ENCODE results near the gene CDH13.

The CDH13 gene

DNA sequence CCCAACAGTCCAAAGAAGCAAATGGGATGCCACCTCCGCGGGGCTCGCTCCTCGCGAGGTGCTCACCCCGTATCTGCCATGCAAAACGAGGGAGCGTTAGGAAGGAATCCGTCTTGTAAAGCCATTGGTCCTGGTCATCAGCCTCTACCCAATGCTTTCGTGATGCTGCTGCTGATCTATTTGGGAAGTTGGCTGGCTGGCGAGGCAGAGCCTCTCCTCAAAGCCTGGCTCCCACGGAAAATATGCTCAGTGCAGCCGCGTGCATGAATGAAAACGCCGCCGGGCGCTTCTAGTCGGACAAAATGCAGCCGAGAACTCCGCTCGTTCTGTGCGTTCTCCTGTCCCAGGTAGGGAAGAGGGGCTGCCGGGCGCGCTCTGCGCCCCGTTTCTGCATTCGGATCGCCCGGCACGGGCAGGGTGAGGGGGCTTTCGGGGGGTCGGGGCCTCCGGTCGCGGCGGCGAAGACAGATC lies at the start of gene CDH13:
CDH13 (plus strand) TSS at position 179 of the 471 bp plus-strand sequence.
- DNase-seq (ENCODE audit: low read depth in 2 of 2), result no peak

DNA sequence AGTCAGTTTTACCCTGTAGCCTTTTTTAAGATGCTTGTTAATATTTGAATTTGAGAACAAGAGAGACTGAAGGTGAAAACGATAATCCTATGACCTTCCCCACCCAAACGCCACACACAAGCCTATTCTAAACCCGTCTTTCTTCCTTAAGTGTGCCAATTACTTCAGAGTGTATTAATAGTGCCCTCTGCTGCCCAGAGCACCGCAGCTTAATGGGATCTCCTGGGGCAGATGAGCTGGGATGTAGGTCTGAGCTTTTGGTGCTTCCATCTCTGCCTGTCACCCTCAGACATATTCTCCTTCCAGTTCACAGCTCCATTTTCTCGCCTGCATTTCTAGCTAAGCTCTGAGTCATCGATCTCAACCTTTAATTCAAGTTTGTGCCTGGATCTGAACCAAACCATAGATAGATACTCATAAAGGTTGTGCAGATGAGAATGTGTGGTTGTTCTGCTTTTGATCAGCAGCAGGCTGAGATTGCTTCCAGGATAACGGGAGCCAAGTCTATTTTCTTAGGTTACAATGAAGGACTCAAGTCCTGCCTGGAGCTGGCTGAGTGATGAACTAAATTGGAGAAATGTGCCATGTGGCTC lies 46.4 kb upstream of the CDH13 start:
- no peak for DNase-seq (ENCODE audit: low read depth in 2 of 2)

DNA sequence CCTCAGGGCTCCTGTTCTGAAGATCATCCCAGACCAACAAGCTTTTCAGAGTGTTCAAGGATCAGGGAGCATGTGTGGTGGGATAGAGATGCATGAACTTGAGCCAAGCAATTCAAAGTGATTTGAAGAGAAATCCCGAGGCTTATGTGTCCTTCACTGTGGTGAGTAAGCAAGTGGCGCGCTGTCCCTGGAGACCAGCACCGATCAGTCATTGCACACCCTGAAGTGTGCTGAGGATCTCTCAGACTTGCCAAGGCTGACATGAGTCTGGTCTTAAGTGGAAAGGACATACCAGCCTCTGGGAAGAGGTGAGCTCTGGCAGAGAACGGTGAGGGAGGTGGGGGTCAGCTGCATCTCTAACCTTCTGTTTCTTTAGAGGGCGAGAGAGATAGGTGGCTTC lies 43.8 kb upstream of the CDH13 start:
- DNase-seq (ENCODE audit: low read depth in 2 of 2), result no peak

DNA sequence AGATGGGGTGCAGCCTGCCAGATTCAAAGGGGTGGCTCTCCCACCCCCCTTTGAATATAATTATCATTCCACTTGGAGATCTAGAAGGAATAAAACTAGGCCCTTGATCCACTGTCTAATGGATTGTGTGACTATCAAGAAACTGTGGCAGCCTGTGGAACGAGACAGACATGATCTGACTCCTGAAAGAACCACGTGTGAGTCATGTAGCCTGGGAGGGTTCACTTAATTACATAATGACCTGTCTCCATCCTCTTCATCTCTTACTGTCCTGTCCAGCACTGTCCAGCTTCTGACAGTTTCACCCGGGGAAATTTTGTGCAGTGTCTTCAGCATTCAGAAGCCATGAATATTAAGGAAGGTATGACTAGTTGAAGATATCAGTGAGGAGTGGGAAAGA lies 43.3 kb upstream of the CDH13 start:
- DNase-seq (ENCODE audit: low read depth in 2 of 2), result no peak

DNA sequence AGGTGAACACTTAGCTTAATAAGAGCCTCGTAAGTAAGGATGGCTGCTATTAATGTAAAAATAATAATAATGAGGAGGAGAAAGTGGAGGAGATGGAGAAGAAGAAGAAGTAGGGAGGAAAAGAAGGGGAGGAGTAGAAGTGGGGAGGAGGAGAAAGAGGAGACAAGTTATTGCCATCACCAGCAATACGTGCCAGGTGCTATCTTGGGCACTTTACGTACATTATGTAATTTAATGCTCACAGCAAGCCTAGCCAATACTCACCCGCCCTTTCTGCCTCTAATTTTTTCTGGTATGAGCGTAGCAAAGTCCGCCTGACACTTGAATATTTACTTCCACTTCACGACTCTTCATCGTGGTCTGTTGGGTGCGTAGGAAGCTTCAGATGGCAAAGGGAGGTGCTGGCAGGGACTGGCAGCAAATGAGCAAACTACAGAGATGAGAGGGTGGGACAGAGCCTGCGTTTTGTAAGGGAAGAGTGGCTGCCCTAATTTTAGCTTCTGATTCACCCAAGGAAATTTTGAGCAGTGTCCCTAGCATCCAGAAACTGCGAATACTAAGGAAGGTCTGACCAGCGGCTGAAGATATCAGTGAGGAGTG lies 42.1 kb upstream of the CDH13 start:
- no peak for DNase-seq (ENCODE audit: low read depth in 2 of 2)

DNA sequence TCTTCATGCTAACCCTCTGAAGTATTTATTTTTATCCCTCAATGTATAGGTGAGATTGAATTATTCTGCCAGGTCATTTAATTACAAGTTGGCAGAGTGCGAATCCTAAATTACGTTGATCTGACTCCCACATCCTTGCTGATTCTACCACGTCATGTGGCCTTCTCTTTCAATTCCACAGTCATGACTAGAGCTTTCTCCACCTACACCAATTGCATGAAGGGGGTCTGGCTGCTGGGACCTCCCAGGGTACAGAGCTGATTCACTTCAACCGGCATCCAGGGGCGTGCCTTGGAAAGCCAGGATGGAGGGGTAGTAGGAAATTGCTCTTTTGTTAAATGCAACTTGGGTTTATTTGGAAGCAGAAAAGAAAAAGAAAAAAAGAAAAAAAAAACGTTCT lies 41.1 kb upstream of the CDH13 start:
- no peak for DNase-seq (ENCODE audit: low read depth in 2 of 2)

DNA sequence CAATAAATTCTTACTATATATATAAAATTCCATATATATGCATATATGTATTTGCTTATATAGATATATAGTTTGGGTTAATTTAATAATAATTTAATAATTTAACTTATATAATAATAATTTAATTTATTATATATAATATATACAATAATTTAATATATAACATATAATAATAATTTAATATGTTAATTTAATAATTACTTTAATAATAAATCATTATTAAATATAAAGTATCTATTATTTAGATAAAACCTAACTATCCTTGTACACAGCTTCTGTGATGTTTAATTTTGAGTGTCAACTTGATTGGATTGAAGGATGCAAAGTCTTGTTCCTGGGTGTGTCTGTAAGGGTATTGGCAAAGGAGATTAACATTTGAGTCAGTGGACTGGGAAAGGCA lies 40.6 kb upstream of the CDH13 start:
- DNase-seq (ENCODE audit: low read depth in 2 of 2), result no peak

DNA sequence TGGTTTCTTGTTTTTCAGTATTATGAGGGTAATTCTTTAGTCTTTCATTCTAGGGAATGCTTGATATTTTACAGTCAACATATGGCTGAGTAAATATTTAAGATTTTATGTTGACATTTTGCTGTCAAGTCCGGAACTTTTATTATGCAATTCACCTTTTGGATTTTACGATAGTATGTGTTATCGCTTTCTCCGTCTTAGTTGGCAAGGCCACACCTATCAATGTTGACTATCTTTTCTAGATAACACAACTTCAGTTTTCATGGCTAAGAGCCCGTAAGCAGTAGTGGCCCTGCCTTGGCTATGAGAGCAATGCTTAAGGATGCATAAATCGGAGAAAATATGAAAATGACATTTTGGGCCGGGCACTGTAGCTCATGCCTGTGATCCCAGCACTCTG lies 39.5 kb upstream of the CDH13 start:
- DNase-seq (ENCODE audit: low read depth in 2 of 2), result no peak

DNA sequence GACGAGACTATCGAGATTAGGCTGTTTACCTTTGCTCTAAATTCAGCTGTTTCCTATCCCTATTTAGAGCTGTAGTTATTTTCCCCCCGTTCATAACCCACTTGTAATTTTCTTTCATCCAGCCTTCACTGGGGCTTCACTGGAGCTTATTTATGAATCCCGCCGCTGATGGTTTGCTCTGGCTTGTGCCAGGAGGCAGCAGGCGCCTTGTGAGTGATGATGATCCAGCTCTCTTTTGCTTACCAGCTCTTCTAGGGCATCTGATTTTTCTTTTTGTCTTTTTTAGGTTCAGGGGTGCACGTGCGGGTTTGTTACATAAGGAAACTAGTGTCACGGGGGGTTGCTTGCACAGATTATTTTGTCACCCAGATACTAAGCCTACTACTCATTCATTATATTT lies 37.4 kb upstream of the CDH13 start:
- no peak for DNase-seq (ENCODE audit: low read depth in 2 of 2)

DNA sequence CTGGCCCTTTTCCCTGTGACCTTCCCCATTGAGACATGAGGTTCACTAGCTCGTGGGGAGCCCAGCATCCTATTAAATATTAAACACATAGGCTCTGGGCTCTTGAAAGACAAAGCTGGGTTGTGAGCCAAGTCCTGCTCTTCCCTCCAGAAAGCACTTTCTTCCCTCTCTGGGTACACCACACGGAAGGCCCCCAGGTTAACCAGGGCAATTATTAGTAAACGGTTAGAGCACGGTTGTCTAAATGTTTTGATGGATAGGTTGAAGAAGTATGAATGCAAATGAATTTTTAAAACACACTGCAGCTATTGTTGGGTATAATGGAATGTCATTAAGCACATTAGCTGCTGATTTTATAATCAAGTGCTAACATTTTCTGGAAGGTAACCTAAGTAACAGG lies 32.7 kb upstream of the CDH13 start:
- DNase-seq (ENCODE audit: low read depth in 2 of 2), result no peak

DNA sequence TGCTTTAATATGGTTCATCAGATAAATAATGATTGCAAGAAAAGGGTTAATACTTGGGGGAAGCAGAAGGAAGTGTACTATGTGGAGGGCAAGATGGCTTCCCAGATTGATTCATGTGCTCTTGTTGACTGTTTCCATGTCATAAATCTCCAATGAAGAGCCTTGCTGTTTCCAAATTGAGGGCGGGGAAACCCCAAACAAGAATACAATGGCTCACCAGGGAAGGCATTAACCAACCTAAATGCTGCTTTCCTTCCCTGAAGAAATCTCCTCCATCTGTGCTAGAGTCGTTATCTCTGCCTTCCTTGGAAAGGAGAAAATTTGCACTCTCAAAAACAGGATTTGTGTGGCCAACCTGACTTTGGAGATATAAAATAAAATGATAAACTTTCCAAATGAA lies 28.0 kb upstream of the CDH13 start:
- no peak for DNase-seq (ENCODE audit: low read depth in 2 of 2)

DNA sequence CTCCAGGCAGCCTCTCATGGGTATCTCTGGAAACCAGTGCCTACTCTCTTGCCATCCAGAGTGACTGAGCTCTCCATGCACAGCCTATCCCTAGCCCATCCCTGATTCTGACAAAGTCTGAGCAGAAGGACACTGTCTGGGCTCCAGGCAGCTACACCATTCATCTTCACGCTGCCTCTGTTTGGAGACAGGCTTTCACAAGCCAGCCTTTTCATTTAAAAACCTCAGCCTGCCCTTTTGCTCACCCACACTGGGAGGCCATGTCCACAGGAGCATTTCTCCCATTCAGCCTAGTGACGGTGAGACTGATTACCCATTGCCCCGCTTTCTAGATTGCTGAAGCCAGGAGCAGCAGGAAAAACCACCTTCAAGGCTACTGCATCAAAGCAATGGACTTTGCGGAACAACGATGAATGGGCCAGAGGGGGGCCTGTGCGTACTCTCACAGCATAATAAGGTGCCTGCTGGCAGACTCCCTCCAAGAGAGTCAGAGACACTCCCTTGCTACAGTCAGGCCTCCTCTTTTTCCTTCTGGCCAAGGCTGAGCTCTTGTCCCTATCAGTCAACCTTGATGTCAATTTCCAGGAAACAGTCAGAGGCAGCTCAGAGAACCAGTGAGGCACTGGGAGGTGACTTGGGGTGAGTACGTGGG lies 24.7 kb upstream of the CDH13 start:
- DNase-seq (ENCODE audit: low read depth in 2 of 2), result no peak

DNA sequence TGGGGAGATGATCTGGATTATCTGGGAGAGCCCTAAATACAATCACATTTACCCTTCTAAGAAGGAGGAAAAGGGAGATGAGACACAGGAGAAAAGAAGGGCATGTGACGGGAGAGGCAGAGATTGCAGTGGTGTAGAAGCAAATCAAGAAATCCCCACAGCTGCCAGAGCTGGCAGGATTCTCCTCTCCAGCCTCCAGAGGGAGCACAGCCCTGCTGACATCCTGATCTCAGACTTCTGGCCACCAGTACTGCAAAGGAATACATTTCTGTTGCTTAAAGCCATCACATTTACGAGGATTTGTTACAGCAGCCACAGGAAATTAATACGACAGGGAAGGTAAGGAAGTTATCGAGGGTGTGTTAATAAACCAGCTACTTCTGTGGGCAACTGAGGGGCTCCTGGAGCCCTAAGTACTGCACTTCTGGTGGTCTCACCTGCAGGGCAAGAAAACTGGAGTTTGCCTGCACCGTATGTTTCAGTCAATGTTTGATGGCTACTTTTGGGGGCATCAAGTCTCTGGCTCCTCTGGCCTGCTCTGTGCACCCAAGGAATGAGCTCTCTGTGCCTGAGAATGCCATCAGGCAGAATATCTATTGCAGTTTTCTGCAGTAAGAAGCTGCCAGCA lies 22.9 kb upstream of the CDH13 start:
- DNase-seq (ENCODE audit: low read depth in 2 of 2), result no peak

DNA sequence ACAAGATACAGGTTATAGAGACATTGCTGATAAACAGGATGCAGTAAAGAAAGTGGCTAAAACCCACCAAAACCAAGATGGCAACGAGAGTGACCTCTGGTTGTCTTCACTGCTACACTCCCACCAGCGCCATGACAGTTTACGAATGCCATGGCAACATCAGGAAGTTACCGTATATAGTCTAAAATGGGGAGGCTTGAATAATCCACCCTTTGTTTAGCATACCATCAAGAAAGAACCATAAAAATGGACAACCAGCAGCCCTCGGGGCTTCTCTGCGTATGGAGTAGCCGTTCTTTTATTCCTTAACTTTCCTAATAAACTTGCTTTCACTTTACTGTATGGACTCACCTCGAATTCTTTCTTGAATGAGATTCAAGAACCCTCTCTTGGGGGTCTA lies 21.7 kb upstream of the CDH13 start:
- no peak for DNase-seq (ENCODE audit: low read depth in 2 of 2)

DNA sequence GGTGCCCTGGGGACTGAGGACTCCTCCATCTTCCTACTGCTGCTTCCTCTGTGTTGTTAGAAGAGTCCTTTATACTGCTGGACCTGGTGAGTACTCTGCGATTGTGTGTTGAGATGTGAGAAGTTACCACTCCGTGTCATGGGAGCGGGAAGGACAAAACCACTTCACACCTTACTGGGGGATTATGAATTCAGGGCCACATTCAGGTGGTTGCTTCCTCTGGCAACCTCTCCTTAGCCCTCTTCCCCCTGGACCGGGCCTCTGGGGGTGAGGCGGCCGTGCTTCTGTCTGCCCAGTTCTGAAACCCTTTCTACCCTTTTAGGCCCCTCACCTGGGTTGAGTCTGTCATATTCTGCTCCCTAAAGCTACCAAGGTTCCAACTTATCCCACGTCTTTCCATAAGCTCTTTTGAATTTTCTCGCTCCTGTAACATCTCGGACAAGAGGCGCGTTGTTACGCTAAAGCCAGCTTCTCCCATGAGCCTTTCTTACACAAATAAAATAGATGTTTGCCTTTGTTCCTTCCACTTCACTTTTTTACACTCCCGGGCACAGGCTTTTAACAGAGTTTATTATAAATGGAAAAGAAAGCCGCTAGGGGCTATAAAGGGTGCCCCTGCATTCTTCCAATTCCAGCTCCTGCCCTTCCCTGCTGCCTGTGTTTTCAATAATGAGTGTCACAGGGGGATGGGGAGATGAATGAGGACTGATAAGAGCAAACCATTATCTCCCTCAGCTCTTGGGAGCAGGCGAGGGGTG lies 20.7 kb upstream of the CDH13 start:
- no peak for DNase-seq (ENCODE audit: low read depth in 2 of 2)

DNA sequence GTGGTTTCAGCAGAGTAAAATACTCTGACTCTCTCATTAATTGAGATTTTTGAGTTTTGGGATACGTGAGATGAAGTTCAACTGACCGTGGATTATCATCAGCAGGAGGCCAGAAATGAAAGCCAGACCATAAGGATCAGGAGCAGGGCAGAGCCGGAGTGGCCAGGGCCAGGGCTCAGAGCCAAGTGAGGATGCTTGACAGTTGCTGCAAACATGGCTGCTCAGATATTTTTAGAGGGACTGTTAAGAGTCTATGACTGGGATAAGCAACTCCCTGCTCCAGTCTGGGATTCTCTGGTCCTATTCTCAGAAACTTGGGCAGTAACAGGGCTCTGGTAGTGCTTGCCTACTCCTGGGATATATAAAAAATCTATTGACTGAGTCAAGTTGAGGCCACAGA lies 17.6 kb upstream of the CDH13 start:
- DNase-seq (ENCODE audit: low read depth in 2 of 2), result no peak

DNA sequence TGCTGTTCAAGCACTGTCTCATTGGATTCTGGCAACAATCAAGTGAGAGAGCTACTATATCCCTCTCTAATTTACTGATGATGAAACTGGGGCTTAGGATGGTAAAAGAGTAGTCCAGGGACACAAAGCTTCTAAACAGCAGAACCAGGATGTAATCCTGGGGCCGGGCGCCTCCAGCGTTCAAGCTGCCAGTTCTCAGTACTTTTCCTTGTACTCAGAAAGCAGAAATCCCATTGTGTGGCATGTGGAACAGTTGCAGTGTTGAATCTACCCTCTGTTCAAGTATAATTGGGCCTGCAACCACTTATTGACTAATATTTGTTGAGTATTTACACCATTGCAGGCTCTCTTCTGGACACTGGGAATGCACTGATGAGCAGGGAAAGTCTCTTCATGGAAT lies 14.5 kb upstream of the CDH13 start:
- DNase-seq (ENCODE audit: low read depth in 2 of 2), result no peak

DNA sequence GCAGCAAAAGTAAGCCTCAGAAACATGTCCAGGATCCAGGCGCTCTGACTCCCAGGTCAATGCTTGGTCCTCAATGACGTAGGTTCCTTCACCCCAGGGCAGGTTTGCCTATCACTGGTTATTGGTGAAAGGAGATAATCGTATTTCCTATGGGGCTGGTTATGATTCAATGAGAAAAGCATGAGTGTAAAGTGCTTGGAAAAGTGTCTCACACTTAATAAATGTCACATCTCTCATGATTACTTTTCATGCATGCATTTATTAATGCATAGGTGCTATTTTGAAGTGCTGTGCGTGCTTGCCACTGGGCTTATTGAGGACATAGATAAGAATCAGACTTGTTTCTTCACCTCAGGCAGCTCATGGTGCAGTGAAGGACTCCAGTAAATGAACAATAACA lies 10.4 kb upstream of the CDH13 start:
- no peak for DNase-seq (ENCODE audit: low read depth in 2 of 2)

DNA sequence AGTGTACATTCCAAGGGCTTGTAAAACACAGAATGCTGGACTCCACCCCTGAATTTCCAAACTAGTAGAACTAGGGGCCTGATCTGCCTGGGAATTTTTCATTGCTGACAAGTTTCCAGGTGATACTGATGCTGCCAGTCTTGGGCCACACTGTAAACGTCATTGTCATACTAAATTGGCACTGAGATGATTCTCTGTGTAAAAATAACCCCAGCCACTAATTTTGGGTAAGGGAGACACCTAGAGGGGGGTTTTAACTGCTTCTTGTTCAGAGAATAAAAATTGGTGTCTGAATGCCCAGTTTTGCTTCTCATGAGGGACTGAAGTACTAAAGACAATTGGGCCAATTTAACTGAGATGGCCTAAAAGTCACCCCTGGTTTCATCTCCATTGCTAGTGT lies 5.0 kb upstream of the CDH13 start:
- DNase-seq (ENCODE audit: low read depth in 2 of 2), result no peak

DNA sequence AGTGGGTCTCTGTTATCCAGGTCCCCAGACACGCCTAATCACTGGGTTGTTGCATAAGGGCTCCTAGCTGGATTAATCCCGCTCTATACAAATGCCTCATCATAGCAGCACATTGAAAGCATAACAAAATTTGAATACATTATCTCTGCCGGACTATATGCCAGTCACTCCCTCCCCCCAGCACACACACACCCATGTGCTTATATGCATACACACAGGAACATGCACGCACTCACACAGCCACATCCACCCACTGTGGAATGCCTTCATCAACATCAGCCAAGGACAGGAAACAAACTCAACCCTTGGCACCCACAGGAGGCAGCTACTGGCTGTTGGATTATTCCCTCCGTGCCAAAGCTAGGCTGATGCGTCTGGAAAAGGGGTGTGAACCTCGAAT lies 3.5 kb upstream of the CDH13 start:
- no peak for DNase-seq (ENCODE audit: low read depth in 2 of 2)

DNA sequence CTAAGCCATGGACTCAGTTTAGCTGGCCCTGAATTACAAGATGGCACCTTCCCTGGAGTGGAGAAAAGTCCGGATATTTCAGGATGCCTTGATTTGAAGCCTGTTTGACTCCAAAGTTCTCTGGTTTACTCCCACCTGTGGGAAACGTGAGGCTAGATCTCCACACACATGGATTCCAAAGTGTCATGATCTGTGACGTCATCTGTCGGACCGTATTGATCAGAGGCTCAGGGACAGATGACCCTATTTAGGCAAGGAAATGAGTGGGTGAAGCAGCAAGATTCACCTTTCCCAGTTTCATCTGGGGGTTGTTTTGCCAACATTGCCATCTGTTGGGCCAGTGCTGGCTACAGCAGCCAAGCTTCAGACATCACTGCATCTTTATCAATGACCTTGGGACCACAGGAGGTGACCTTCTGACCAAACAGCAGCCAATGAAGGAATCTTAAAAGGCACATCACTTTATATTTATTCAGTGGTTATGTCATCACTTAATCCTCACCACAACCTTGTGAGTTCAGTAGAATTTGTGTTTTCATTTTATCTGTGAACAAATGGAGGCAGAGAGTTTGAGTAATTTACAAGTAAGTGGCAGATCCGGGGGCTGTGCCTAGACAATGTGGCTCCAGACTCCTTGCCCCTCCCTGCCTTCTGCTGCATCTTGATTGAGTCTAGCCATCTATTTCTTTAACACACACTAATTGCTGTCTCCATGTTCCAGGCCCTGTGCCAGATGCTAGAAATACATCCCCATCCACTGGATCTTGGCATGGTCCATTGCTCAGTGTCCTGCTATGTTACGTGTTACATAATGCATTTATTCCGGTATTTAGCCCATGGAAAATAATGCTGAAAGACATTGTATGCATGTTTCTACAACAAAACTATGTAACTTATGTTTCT lies 1.5 kb upstream of the CDH13 start:
- no peak for DNase-seq (ENCODE audit: low read depth in 2 of 2)
